Stromal cell of bone marrow (primary cell): ENCODE data around the gene PSEN1.

Experiments used
- DNase-seq: peaks from one replicate; pipeline ENCODE4 v3.0.0-alpha.2; 2012; ENCODE audit warnings: low read depth

Gene PSEN1

DNA sequence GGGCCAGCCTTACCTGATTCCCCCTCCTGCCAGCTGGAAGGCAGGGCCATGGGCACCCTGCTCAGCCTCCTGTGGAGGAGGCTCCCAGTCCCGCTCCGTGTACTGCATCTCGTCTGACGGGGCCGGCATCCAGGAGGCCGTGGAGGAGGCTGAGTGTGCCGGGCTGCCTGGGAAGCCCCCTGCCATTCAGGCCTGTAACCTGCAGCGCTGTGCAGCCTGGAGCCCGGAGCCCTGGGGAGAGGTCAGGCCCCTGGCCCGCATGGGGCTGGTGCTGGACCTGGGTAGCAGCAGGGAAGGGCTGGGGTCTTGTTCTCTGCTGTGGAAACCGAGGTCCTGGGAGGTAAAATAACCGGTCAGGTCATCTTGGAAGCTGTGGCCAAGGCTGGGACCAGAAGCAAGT, 117.4 kb downstream of the PSEN1 start:
- DNase-seq = no peak

DNA sequence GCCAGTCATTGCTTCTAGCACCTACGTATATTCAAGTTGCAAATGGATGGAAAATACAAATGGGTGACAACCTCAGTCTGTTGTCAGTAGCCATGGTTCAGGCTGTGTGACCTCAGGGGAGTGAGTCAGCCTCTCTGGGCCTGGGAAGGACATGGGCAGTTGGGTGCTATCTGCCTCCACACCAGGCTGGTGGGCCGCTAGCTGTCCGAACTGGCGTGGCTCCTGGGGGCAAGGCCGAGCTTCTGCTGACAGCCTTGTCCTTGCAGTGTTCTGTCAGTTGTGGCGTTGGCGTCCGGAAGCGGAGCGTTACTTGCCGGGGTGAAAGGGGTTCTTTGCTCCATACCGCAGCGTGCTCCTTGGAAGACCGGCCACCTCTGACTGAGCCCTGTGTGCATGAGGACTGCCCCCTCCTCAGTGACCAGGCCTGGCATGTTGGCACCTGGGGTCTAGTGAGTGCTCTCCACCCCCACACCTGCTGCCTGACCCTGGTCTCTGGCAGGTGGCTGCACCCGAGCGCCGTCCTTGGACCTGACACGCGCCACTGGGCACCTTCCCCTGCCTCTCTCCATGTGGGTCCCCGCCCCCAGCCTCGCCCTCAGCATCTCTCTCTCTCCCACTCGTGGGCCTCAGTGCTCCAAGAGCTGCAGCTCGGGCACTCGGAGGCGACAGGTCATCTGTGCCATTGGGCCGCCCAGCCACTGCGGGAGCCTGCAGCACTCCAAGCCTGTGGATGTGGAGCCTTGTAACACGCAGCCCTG, 118.1 kb downstream of the PSEN1 start:
- no peak for DNase-seq

DNA sequence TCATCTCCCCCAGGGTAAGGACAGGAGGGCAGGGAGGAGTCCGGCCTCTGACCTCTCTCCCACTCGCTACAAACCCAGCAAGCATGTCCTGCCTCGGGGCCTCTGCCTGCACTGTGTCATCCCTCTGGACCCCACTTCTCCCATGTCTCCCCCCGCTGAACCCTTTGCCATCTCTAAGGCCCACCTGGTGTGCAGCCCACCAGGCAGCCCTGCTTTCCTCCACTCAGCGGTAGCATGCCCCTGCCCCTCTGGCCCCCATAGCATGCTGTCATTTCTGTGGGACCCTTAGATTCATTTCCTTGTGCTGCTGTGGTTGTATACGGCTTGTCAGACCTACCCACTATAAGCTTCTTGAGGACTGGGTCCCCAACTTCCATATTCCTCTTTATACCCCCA, 118.7 kb downstream of the PSEN1 start:
- no peak for DNase-seq

DNA sequence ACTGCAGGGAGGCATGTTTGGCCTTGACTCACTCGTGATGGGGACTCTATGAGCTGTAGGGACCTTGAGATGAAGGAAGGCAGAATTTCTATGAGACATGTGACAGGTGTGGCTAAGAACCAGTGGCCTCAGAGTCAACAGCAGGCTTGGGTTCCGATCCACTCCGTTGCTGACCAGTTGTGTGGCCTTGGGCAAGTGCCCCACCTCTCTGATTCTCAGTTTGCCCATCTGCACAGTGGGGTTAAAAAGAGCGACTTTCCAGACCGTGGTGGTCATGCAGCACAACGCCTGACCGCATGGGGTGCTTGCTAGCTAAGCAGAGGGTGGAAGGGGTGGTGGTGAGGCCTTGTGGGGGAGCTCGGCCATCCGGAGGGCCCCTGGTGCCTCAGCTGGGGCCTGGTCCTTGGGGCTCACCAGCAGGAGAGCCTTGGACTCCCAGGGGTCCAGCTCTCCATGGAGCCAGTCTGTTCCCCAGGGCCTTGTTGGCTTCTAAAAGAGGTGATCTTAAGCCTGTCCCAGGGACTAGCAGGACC, 119.5 kb downstream of the PSEN1 start:
- no peak for DNase-seq

DNA sequence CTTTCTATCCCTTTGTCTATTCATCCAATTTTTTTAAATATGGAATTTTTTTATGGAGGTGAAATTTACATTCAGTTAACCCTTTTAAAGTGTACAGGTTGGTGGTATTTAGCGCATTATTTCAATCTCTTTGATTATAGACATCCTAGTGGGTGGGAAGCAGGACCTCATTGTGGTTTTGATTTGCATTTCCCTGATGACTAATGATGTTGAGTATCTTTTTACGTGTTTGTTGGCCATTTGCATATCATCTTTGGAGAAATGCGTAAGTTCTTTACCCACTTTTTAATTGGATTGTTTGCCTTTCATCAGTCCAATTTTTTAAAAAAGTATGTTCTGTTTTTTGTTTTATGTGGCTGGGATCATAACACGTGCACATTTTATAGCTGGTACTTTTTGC, 121.8 kb downstream of the PSEN1 start:
- no peak for DNase-seq

DNA sequence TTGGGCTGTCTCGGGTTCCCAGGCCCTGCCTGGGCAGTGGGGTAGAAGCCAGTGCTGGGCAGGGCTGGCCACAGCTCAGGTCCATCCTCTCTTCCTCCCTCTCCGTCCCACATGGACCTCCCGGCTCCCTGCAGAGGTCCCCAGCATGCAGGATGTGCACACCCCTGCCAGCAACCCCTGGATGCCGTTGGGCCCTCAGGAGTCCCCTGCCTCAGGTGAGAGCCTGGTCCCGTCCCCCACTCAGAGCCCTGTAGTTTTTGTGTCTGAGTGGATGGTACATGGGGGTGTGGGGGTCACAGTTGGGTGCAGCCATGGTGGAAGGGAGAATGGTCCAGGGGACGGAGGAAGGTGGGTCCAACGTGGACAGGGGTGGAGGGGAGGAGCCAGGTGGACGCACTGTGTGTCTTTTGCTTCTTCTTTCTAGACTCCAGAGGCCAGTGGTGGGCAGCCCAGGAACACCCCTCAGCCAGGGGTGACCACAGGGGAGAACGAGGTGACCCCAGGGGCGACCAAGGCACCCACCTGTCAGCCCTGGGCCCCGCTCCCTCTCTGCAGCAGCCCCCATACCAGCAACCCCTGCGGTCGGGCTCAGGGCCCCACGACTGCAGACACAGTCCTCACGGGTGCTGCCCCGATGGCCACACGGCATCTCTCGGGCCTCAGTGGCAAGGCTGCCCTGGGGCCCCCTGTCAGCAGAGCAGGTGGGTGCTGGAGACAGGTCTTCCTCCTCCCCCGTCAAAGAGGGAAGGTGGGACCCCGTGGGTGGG, 122.7 kb downstream of the PSEN1 start:
- DNase-seq = no peak

DNA sequence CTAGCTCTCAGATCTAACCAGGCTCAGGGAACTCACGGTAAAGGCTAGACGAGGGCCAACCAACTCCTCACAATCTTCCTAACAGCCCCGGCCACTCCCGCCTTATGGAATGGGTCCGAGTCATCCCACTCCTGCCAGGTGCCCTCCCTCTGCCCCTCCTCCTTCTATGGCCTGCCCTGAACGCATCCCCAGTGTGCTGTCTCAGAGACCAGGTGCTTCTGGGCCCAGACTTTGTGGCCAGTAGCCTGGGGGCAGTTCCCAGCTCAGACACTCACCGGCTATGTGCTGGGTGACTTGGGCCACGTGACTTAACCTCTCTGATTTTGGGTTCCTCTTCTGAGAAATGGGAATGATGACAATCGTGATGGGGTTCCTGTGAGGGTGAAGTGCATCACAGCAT, 123.5 kb downstream of the PSEN1 start:
- no peak for DNase-seq

DNA sequence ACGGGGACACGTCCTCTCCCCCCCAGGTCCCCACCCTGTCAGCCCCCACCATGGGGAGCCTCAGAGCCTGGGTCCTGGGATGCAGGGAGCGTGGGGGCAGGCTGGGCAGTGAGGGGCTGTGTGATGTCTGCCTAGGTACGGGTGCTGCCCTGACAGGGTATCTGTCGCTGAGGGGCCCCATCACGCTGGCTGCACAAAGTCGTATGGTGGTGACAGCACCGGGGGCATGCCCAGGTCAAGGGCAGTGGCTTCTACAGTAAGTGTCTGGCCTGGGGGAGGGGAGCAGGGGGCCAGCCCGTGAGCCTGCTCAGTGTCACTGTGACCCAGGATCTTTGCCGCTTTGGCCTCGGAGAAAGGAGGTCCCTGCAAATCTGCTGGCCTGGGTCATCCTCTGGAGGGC, 124.3 kb downstream of the PSEN1 start:
- DNase-seq = no peak

DNA sequence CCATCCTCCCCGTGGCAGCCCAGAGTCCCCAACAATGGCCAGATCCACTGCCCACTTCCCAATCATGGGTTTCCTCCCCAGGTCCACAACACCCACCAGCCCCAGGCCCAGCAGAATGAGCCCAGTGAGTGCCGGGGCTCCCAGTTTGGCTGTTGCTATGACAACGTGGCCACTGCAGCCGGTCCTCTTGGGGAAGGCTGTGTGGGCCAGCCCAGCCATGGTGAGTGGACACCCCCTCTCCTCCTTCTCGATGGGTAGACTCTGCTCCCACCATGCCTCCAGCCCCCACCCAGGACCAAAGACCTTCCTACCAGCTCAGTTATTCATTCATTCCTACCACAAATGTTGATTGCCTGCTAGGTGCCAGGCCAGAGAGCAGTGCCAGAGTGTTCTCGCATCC, 124.8 kb downstream of the PSEN1 start:
- DNase-seq = no peak

DNA sequence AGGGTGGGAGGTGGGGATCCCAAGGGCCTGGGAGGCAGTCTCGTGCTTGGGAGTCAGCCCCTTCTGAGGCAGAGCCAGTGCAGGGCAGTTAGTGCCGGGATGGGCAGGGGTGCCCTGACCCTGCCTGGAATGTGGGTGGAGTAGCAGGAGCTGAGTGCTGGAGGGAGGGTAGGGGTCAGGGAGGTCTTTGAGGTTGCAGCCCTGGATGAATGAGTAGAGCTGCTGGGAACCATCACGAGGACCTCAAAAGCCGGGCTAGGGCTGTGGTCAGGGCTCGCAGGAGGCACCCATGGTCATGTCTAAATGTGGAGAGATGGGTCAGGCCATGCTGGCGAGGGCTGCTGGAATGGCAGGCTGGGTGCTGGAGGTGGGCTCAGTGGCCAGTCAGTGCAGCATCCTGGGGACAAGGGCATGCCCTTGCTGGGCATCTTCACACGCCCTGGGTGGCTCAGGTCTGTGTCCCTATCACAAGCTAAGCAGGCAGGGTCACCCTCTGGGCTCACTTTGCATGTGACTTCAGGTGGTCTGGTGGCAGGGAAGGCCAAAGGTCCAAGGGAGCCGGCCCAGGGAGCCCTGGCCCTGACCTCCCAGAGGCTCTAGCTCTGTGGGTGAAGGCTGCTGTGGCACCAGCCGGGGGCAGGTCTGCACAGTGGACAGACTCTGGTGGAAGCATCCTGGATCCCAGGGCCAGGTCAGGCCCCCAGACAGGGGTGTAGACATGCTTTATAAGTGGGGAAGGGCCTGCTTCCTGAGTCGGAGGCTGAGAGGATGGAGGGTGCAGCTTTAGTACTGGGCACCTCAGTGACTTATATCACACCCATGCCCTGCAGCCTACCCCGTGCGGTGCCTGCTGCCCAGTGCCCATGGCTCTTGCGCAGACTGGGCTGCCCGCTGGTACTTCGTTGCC, 125.5 kb downstream of the PSEN1 start:
- no peak for DNase-seq

DNA sequence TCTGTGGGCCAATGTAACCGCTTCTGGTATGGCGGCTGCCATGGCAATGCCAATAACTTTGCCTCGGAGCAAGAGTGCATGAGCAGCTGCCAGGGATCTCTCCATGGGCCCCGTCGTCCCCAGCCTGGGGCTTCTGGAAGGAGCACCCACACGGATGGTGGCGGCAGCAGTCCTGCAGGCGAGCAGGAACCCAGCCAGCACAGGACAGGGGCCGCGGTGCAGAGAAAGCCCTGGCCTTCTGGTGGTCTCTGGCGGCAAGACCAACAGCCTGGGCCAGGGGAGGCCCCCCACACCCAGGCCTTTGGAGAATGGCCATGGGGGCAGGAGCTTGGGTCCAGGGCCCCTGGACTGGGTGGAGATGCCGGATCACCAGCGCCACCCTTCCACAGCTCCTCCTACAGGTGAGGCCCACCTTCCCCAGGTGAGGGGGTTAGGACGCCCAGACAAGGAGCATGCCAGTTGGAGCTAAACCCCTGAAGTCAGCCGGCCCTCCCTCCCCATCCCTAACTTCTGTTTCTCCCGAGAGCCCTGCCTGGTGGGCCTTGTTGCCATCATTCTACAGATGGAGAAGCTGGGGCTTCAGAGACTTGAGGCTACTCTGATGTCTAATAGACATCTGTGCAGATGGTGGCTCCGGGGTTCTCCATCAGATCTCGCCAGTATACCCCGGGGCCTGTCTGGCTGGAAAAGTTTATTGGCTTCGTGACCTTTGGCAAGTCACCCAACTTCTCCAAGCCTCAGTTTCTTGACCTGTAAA, 126.3 kb downstream of the PSEN1 start:
- no peak for DNase-seq

DNA sequence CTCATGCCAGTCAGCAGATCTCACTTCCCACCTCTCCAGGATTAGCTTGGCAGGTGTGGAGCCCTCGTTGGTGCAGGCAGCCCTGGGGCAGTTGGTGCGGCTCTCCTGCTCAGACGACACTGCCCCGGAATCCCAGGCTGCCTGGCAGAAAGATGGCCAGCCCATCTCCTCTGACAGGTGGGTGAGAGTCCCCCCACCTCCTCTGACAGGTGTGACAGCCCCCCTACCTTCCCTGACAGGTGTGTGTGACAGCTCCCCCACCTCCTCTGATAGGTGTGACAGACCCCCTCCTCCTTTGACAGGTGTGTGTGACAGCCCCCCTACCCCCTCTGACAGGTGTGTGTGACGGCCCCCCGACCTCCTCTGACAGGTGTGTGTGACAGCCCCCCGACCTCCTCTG, 127.3 kb downstream of the PSEN1 start:
- DNase-seq = no peak

DNA sequence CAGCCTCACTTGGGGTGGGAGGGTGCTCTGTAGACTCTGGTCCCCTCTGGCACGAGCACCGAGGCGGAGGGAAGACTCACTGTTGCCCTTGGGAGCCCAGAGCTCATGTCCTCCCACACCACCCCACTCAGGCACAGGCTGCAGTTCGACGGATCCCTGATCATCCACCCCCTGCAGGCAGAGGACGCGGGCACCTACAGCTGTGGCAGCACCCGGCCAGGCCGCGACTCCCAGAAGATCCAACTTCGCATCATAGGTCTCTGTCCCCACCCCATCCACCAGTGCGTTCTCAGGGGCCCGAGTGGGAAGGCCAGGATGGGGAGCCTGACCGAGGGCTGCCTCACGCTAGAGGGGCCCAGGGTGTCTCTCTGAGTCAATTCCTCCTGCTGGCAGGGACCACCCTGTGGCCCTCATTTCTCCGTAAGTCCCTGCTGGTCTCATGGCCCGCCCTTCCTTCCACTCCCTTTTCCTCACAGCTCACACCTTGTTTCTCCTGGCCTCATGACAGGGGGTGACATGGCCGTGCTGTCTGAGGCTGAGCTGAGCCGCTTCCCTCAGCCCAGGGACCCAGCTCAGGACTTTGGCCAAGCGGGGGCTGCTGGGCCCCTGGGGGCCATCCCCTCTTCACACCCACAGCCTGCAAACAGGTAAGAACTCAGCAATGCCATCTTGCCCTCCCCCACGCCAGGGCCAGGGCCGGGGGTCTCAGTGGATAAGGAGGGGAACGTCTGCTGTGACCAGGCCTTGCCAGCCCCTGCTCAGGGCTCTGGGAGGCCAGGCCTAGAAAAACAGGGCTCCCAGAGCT, 128.0 kb downstream of the PSEN1 start:
- DNase-seq = no peak

DNA sequence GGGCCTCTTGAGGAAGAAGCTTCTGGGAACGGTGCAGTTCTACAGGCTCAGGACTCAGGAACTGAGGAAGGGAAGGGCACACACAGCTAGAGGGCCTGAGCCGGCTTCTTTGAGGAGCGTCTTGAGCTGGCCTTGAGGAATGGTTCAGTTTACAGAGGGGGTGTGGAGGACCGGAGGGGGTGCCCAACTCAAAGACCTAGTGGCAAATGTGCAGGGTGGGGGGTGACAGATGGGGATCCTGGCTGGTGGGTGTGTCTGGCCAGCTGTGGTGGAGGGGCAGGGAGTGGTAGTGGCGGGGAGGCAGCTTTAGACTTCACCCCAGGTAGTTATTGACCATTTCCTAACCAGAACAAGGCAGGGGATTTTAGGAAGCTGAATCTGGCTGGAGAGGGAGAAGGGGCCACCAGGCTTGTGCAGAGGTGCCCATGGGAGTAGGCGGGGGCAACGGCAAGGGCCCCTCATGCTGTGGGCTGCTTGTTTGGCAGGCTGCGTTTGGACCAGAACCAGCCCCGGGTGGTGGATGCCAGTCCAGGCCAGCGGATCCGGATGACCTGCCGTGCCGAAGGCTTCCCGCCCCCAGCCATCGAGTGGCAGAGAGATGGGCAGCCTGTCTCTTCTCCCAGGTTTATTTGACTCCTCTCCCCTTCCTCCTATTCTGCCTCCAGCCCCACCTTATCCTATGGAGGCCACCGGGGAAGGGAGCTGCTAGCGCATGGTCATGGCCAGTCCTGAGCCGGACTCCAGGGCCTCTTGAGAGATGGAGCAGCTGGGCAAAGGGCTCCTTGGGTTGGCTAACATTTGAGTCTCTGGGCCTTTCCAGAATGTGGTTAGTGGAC, 128.8 kb downstream of the PSEN1 start:
- DNase-seq = no peak

DNA sequence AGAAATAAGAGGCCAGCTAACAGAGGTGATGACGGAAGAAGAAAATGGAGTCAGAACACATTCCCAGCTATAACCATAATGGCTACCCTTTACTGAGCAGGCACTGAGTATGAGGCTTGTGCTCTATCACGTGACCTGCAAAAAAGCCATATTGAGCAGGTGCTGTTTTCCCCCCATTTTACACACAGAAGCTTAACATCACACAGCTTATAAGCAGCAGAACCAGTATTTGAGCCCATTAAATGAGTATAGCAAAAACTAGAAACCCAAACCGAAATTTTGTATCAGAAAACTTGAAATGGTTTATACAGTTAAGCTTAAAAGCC, 129.4 kb downstream of the PSEN1 start:
- DNase-seq = no peak

DNA sequence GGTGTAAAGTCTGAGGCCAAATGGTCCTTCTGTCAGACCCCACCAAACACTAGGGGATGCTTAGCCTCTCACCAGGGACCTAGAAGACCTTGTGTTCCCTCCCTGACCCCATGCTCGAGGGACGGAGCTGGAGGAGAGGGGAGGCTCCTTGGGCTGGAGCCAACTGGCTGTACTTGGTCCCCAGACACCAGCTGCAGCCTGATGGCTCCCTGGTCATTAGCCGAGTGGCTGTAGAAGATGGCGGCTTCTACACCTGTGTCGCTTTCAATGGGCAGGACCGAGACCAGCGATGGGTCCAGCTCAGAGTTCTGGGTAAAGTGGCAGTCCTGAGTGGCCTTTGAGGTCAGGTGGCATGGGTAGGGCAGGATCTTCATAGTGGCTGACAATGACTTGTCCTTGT, 130.0 kb downstream of the PSEN1 start:
- DNase-seq = no peak

DNA sequence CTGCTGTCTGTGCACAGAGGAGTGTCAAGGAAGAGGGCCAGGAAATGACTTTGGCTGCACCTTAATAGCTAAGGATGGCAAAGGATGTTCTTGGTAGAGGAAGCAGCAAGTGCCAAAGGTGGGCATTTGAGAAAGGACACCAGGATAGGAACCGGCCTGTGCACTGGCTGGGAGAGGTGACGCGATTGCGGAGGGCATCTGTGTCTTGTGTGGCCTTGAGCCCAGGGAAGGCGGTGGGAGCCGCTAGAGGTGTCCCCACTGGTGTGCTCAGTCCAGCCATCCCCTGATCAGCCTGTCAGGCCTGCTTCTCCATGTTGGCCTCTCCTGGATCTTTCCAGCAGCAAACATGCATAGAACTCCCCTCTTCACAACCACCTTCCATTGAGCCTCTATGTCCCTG, 131.2 kb downstream of the PSEN1 start:
- no peak for DNase-seq

DNA sequence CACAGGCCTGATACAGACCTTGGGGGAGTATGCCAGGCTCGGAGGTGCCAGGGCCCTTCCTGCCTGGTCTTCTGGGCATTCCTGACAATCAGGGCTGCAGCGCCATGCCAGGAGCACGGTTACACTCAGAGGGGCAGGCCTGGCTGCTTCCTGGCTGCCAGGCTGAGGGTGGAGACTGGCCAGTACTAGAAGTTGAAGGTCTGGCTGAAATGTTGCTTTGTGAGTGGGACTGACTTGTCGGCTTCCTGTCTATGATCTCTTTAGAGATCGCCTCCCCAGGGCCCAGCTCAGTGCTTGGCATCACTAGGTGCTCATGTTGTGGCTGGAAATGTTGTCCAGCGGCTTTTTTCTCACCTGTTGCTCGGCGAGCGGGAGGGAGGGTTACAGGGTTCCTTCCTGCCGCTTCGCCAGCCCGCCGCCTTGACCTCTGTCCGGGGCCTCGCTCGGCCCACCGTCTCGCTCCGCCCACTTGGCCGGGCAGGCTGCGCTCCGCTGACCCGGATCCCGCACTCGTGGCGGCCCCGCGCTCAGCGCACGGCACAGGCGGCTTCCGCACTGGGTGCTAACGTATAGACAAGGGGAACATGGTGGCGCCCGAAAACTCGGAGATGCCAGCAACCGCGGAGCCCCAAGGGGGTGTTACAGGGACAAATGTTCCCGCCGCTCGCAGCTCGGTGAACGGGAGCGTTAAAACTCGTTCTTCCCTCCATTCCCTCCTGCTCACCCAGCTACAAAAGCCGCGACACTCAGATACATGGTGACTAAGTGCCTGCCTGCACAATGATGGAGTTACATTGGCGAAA, 133.6 kb downstream of the PSEN1 start:
- DNase-seq = no peak

DNA sequence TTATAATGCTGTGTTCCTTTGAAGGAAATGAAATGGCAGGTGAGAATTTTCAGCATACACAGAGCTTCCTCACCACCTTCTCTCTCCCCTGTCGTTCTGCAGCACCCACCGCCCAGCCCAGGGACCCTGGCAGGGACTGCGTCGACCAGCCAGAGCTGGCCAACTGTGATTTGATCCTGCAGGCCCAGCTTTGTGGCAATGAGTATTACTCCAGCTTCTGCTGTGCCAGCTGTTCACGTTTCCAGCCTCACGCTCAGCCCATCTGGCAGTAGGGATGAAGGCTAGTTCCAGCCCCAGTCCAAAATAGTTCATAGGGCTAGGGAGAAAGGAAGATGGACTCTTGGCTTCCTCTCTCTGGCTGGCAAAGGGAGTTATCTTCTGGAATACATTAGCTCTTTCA, 136.1 kb downstream of the PSEN1 start:
- DNase-seq = no peak
